SKM-1 (cell line): ENCODE data around the gene CFAP410.
"Not testable (repeated sequence)": the region's sequence is repeated elsewhere in the genome, so short reads cannot be mapped to it uniquely, and the experiment has no call there.

Experiments
- DNase-seq: peaks from one replicate; lab custom pipeline; 2025; ENCODE audit not compliant: unreplicated experiment; lab: John Stamatoyannopoulos, UW

Gene CFAP410

DNA sequence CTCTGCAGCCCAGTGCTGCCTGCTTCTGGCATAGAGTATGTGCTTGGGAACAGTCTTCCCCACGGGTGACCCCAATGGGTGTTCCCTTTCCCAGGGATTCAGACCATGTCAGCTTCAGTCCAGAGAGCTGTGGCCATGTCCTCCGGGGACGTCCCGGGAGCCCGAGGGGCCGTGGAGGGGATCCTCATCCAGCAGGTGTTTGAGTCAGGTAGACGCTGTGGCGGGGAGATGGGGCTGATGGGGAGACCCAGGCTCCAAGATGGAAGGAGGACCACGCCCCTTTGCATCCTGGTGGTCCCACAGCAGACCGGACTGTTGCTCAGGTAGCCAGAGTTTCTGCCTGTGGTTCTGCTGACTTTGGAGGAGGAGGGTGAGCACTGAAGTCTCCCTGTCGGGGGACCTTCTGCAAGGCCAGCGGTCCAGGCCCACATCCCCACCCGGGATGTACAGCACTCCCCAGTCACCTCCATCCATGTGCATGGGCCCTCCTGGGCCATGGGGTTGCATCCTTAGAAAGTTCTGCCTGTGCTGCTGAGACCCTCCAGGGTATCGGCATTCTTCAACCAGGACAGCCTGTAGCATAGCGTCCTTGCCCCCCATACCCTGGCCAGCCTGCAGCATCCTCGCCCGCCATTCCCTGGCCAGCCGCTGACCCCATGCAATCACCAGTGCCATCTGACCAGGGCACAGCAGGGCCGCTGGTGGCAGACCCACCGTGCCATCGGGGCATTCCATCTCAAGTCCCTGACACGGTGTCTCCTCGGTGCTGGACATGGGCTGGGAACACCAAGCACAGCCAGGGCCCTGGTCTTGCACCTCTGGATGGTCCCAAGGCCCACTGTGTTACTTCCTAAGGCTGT, 50.7 kb downstream of the CFAP410 start:
- no peak for DNase-seq

DNA sequence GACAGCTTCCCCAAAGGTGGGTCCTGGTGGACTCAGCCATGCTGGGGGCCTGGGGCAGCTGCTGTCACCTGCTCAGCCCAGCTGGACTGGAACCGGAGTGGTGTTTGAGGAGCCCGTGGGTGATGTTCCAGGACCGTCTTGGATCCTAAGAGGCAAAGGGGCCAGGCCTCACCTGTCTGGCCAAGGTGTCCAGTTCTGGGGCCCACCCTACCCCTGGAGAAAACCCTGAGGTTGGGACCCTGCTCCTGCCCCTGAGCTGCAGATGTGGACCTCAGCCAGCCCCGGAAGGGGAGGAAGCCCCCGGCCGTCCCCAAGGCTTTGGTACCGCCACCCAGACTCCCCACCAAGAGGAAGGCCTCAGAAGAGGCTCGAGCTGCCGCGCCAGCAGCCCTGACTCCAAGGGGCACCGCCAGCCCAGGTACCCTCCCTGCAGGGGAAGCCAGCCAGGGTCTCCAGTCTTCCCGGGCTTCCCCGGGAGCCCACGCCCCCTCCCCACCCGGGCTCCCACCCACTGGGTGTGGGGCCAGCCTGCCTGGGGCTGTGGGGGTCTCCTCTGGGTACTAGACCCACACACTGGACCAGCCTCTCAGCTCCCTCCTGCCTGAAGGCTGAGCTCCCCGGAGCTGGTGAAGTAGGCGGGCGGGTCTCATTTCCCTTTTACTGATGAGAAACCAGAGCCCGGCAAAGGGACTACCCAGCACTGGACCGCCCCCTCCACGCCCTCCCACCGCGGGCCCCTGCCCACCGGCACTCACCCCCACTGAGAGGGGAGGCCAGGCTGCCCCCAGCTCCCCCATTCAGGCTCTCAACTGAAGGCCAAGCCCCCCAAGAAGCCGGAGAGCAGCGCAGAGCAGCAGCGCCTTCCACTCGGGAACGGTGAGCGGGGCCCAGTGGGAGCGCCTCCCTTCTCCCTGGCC, 52.2 kb downstream of the CFAP410 start:
- DNase-seq = no peak

- DNase-seq = no peak
These were observed 53.0 kb downstream of the CFAP410 start for GRCh38 chr21:44286086-44286715.

- no peak for DNase-seq
These were observed 53.8 kb downstream of the CFAP410 start, which contains the start of gene AIRE for GRCh38 chr21:44285138-44285992. AIRE (plus strand) TSS chr21:44285876; CDS start chr21:44286007, 131 bp downstream.

GRCh38 chr21:44283948-44284347, 55.2 kb downstream of the CFAP410 start:
- DNase-seq = no peak

DNA sequence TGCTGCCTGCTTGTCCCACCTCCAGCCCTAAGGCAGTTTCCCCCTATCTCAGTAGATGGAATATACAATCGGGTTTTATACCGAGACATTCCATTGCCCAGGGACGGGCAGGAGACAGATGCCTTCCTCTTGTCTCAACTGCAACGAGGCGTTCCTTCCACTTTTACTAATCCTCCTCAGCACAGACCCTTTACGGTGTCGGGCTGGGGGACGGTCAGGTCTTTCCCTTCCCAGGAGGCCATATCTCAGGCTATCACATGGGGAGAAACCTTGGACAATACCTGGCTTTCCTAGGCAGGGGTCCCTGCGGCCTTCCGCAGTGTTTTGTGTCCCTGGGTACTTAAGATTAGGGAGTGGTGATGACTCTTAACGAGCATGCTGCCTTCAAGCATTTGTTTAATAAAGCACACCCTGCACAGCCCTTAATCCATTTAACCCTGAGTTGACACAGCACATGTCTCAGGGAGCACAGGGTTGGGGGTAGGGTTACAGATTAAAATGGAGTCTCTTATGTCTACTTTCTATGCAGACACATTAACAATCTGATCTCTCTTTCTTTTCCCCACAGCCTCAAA, 55.9 kb downstream of the CFAP410 start:
- not testable (repeated sequence) for DNase-seq

DNA sequence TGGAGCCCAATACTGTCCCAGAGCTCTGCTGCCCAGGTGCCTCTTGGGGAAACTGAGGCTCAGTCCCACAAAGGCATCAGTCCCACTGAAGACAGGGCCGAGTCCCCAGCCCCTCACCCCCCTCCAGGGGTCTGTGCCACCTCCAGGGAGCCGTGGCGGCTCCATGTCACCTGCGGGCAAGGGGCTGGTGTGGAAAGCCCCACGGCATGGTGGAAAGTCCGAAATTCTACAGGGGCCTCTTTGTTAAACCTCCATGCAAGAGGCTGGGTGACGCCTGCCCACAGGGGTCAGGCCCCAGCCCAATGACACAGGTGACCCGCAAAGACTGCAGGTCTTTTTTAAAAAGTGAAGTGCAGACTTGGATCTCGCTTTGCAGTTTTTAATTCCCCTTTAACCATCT, 56.8 kb downstream of the CFAP410 start:
- no peak for DNase-seq

GRCh38 chr21:44281801-44282200, 57.4 kb downstream of the CFAP410 start:
- DNase-seq = no peak

DNA sequence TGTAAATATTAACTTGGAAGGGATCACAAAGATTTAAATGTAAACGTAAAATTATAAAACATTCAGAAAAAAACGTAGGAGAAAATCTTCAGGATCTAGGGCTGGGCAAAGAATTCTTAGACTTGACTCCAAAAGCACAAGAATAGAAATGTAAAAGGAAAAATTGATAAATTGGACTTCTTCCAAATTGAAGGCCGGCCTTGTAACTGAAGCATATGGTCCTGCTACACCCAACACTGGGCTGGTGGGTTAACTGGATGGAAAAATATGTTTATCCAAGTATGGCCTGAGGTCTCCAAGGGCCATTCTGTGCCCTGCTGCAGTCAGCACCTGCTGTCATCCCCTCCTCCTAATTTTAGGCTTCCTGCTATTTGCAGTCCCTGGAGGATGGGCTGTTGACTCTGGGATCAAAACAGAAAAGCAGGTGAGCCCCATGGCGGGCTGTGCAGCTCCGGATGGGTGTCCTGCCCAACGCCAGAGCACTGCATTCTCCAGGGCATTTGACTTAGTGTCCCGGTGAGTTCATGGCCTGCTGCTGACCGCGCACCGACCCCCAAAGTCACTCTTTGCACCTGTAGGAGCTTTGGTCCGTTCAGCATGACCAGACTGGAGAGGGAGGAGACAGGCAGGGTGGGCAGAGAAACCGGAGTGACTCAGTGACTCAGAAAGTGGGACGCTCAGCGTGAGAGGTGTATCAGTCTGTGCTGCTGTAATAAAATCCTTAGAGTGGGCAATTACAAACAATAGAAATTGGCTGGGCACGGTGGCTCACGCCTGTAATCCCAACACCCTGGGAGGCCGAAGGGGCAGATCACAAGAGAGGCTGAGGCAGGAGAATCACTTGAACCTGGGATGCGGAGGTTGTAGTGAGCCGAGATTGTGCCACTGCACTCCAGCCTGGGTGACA, 59.6 kb downstream of the CFAP410 start:
- DNase-seq = no peak
